ENCODE results near the gene DMP1. TPM values are rescaled to one million over a fixed set of nuclear protein-coding genes. Genes with fewer than 3 reads are reported as not detected.

DMP1 gene
- total RNA-seq, 2 experiments from 2014 or later = not detected

GRCh38 chr4:87704001-87704400, 53.9 kb downstream of the DMP1 start:
- ATAC-seq (ENCODE audit: poor library complexity) (no peak), DNase-seq (no peak)
- Mint-ChIP-seq H3K36me3 (ENCODE audit: low read depth) (no peaks in the 10 kb centered on the region), H3K4me1 (ENCODE audit: low read depth) (no peaks in the 10 kb centered on the region), H3K27me3 (peaks cover 35% of the 10 kb centered on the region), H3K27ac (no peak overlapping the region), H3K4me3 (no peak overlapping the region), H3K9me3 (no peaks in the 10 kb centered on the region)
- H3K4me1 ChIP-seq (ENCODE audit: insufficient read depth, low read length) = no peaks in the 10 kb centered on the region
- no peak overlapping the region for H3K4me3 ChIP-seq (ENCODE audit: low read length)
- no peaks in the 10 kb centered on the region for H3K9me3 ChIP-seq (ENCODE audit: control insufficient read depth in 1 of 2, insufficient read depth in 1 of 2, low read length in 2 of 2)
- intact Hi-C loops (cut with DNase I, micrococcal nuclease) = no loop called here
- CTCF ChIA-PET = no interaction called here
- no peaks in the 10 kb centered on the region for H3K27me3 ChIP-seq (ENCODE audit: control insufficient read depth in 1 of 2, insufficient read depth in 2 of 2, low read length in 2 of 2)
- TF ChIP-seq, protein P1, sequence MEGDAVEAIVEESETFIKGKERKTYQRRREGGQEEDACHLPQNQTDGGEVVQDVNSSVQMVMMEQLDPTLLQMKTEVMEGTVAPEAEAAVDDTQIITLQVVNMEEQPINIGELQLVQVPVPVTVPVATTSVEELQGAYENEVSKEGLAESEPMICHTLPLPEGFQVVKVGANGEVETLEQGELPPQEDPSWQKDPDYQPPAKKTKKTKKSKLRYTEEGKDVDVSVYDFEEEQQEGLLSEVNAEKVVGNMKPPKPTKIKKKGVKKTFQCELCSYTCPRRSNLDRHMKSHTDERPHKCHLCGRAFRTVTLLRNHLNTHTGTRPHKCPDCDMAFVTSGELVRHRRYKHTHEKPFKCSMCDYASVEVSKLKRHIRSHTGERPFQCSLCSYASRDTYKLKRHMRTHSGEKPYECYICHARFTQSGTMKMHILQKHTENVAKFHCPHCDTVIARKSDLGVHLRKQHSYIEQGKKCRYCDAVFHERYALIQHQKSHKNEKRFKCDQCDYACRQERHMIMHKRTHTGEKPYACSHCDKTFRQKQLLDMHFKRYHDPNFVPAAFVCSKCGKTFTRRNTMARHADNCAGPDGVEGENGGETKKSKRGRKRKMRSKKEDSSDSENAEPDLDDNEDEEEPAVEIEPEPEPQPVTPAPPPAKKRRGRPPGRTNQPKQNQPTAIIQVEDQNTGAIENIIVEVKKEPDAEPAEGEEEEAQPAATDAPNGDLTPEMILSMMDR (IDR thresholded peaks at IDR 0.05) = no peak
- POLR2A ChIA-PET = no interaction called here
- H3K36me3 ChIP-seq (ENCODE audit: insufficient read depth, low read length) = no peaks in the 10 kb centered on the region
- H3K27ac ChIP-seq (ENCODE audit: low read depth in 1 of 2, low read length in 2 of 2) = no peak overlapping the region

DNA sequence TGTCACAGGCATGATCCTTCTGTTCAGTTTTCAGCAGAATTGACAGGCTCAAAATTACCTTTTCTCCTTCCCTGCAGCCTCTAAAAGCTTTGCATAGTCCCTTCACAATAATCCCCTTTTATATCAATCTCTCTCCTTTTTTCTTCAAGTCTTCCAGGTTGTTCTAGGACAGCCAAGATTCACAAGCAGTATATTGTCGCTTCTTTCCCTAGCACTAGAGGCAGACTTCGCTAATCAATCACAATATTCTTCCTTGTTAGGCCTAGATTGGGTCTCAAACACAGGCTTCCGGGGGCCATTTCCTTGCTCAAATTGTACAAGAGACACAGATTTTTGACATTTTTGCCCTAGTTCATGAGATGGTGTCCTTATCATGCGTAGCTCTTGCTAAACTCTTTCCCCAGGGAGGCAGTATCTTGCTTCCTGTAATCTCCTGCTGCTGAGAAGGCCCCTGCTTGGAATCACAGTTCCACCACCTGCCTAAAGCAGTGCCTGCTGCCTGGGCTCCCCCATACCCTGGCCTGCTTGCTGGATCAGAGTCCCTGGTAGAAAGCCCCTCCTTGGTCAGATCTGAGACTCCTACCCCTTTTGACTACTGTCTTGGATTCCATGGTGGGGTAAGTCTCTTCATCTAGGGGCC, 57.3 kb downstream of the DMP1 start:
- Histone ChIP-seq H3K27me3 (ENCODE audit: control insufficient read depth in 1 of 2, insufficient read depth in 2 of 2, low read length in 2 of 2) (no peaks in the 10 kb centered on the region), H3K4me3 (ENCODE audit: low read length) (no peak overlapping the region), H3K9me3 (ENCODE audit: control insufficient read depth in 1 of 2, insufficient read depth in 1 of 2, low read length in 2 of 2) (no peaks in the 10 kb centered on the region), H3K36me3 (ENCODE audit: insufficient read depth, low read length) (no peaks in the 10 kb centered on the region), H3K4me1 (ENCODE audit: insufficient read depth, low read length) (no peaks in the 10 kb centered on the region), H3K27ac (ENCODE audit: low read depth in 1 of 2, low read length in 2 of 2) (no peak overlapping the region)
- no peaks in the 10 kb centered on the region for H3K9me3 Mint-ChIP-seq
- intact Hi-C loops (cut with DNase I, micrococcal nuclease) = no loop called here
- ChIA-PET POLR2A (no interaction called here), CTCF (no interaction called here)
- no peaks in the 10 kb centered on the region for H3K4me1 Mint-ChIP-seq (ENCODE audit: low read depth)
- DNase-seq (no peak), ATAC-seq (ENCODE audit: poor library complexity) (no peak)
- no peak overlapping the region for H3K27ac Mint-ChIP-seq
- no peaks in the 10 kb centered on the region for H3K36me3 Mint-ChIP-seq (ENCODE audit: low read depth)
- TF ChIP-seq, protein P1 (IDR thresholded peaks at IDR 0.05) = no peak
- peaks cover 40% of the 10 kb centered on the region for H3K27me3 Mint-ChIP-seq
- H3K4me3 Mint-ChIP-seq = no peak overlapping the region

Other genes with a start within 250 kb of the DMP1 start
- 1 to 10 TPM; 4.4 to 4.8 TPM for gene NUDT9, start 227.7 kb upstream of the DMP1 start, total RNA-seq
- gene SPARCL1, start 120.9 kb upstream of the DMP1 start, total RNA-seq = not detected
- gene DSPP, start 41.8 kb upstream of the DMP1 start, total RNA-seq = not detected
- gene IBSP, start 149.3 kb downstream of the DMP1 start, total RNA-seq = not detected
- gene MEPE, start 182.7 kb downstream of the DMP1 start, total RNA-seq = not detected